ENCODE results near the gene ZNF217.
A peak's percentile ranks its signal among the peaks of the same experiment; 100 is the strongest.
"Not testable (repeated sequence)": the region's sequence is repeated elsewhere in the genome, so short reads cannot be mapped to it uniquely, and the experiment has no call there.

ZNF217 gene

DNA sequence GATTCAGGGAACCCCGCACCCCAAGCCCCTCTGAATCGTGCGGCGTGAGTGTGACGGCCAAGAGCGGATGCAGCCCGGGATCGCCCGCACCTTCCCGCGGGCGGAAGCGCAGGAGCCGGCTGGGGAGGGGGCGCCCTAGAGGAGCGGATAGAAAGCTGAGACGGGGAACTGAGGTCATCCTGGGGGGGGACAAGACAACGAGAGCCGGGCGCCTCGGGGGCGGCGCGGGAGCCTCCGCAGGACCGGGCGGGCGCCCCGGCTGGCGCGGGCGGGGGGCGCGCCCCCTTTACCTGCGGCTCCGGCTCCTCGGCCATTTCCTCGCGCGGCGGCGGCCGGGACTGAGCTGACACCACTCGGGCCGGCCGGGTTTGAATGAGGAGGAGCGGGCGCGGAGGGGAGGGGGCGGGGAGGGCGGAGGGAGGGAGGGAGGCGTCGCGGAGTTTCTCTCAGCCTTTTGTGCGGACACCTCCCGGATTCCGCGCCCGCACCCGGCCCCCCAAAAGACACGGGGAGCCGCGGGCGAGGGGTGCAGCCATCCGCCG lies at the start of gene ZNF217:
ZNF217 (minus strand) TSS at position 374 of the 542 bp plus-strand sequence. CDS start 11,013 bp downstream, outside the sequence.
- not testable (repeated sequence) for DNase-seq (ENCODE audit: low spot score)

- DNase-seq (ENCODE audit: low spot score), result peak; percentile 30
Measured at GRCh38 chr20:53643031-53643832, 49.6 kb upstream of the ZNF217 start.

- peak; percentile 46 for DNase-seq (ENCODE audit: low spot score)
Measured at GRCh38 chr20:53642196-53643030, 48.8 kb upstream of the ZNF217 start.

DNA sequence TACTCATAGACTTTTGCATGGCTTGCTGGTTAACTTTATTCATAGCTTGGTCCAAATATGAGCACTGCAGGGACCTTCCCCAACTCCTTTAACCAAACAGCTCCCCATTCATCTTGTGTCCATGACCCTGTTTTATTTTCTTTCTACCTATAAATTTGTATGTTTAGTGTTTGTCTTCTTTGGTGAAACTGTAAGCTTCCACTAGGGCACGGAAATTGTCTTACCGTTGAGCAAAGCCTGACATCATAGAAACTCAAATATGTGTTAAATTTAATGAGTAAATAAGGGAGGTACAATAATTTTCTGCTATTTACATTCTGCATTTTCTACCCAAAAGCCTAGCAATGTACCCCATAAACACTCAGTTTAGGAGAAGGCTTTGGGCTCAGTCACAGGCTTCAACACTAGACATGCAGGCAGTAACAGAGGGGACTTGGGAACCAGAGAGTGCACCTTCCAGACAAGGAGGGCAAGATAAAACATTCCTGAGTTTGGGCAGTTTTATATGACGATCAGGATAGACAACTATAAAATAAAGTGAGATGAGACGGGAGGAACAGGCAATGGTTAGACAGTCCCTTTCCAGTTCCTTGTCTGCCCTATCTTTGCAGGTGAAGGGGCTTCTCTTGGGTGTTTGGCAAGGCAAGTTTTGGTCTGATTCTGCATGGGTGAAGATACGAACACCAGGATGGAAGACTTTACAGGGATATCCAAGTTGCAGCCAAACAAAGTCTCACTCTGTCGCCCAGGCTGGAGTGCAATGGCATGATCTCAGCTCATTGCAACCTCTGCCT lies 46.2 kb upstream of the ZNF217 start:
- no peak for DNase-seq (ENCODE audit: low spot score)

GRCh38 chr20:53639128-53639527 lies 45.5 kb upstream of the ZNF217 start:
- no peak for DNase-seq (ENCODE audit: low spot score)

DNA sequence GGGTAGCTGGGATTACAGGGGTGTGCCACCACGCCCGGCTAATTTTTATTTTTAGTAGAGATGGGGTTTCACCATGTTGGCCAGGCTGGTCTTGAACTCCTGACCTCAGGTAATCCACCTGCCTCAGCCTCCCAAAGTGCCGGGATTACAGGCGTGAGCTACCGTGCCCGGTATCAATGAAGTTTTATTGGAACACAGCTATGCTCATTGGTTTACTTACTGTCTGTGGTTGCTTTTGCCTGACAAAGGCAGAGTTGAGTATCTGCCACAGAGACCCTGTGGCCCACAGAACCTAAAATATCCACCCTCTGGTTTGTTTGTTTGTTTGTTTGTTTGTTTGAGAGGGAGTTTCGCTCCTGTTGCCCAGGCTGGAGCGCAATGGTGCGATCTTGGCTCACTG lies 43.7 kb upstream of the ZNF217 start:
- DNase-seq (ENCODE audit: low spot score), result not testable (repeated sequence)

- DNase-seq (ENCODE audit: low spot score), result no peak
Measured at GRCh38 chr20:53636540-53637097, 43.0 kb upstream of the ZNF217 start.

- DNase-seq (ENCODE audit: low spot score), result no peak
Measured at GRCh38 chr20:53635221-53635620, 41.6 kb upstream of the ZNF217 start.

GRCh38 chr20:53631909-53632662 lies 38.4 kb upstream of the ZNF217 start:
- no peak for DNase-seq (ENCODE audit: low spot score)

DNA sequence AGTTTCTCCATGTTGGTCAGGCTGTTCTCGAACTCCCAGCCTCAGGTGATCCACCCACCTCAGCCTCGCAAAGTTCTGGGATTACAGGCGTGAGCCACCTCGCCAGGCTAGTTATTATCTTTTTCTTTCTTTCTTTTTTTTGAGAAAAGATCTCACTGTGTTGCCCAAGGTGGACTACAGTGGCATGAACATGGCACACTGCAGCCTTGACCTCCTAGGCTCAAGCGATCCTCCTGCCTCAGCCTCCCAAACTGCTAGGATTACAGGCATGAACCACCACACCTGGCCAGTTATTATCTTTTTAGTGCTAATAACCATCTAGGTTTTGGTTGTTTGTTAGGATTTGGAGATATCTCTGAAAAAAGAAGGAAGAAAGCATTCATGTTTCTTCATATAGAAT lies 35.8 kb upstream of the ZNF217 start:
- no peak for DNase-seq (ENCODE audit: low spot score)

- not testable (repeated sequence) for DNase-seq (ENCODE audit: low spot score)
Measured at GRCh38 chr20:53628758-53629157, 35.1 kb upstream of the ZNF217 start.

GRCh38 chr20:53628076-53628475 lies 34.4 kb upstream of the ZNF217 start:
- DNase-seq (ENCODE audit: low spot score), result no peak

GRCh38 chr20:53627001-53627400 lies 33.4 kb upstream of the ZNF217 start:
- not testable (repeated sequence) for DNase-seq (ENCODE audit: low spot score)

DNA sequence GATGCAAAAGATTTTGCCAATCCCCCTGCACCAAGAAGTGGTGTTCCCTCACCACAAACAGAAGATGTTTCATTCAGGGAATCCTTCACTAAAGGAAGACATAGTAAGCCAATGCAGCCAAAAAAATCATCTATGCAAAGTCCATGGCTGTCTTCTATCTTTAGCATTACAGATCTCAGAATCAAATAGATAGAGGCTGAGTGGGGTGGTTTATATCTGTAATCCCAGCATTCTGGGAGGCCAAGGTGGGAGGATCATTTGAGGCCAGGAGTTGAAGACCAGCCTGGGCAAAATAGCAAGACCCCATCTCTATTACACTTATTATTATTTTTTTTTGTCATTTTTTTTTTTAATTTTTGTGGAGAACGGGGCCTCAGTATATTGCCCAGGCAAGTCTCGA lies 32.9 kb upstream of the ZNF217 start:
- no peak for DNase-seq (ENCODE audit: low spot score)

DNA sequence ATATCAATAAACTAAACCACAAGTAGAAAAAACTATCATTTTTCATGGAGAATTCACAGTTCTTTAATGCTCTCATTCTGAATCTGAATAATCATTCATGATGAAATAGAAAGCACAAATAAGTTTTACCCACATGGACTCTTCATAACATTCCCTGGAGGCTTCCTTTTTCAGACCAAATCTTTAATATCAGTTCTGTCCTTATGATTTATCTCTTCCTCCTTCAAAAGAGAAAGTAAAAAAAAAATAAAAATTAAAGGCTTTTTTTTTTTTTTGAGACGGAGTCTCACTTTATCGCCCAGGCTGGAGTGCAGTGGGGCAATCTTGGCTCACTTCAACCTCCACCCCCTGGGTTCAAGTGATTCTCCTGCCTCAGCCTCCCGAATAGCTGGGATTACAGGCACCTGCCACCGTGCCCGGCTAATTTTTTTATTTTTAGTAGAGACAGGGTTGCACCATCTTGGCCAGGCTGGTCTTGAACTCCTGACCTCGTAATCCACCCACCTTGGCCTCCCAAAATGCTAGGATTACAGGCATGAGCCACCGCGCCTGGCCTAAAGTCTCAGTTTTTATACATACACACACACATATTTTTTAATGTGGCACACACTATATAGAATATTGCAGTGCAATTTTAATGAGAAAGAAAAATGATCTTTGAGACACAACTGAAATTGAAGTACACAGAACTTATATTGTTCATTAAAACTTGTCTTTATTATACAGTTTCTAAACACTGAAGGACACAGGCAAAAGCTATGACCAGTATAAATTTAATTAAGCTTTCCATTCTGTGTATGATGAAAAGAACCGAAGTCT lies 31.9 kb upstream of the ZNF217 start:
- no peak for DNase-seq (ENCODE audit: low spot score)

- not testable (repeated sequence) for DNase-seq (ENCODE audit: low spot score)
Measured at GRCh38 chr20:53624927-53625250, 31.2 kb upstream of the ZNF217 start.

GRCh38 chr20:53623454-53624211 lies 30.0 kb upstream of the ZNF217 start:
- DNase-seq (ENCODE audit: low spot score), result peak; percentile 62

DNA sequence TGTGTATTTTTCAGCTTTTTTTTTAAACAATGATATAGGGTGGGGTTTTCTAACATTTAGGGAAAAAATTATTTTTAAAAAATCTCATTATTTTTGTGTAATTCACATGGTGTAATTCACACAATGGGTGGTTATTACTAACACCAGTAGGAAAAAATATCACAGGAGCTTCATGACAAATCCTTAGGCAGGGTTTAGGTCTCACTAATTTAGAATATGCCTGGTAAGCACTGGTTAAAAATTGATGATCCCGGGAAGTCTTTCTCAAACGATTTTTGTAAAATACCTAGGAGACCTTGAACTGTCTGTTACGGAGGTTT lies 29.5 kb upstream of the ZNF217 start:
- no peak for DNase-seq (ENCODE audit: low spot score)

Measured in iPS-NIHi11 (cell line).